Skin epidermis (tissue), 12 donors: ENCODE results near the gene ZFR2.
"Not testable (repeated sequence)": the region's sequence is repeated elsewhere in the genome, so short reads cannot be mapped to it uniquely, and the experiment has no call there.

Experiments
- H3K27ac ChIP-seq, 21 experiments: fragments of 200-600 bp; sonication (generic) in 11 of 21; one replicate each; pipeline ENCODE4 v1.5.0; 2020; ENCODE audit warnings: mild to moderate bottlenecking in 3 of 21, inconsistent platforms in 2 of 21, moderate library complexity in 2 of 21
- H3K4me3 ChIP-seq, 7 experiments: fragments of 200-600 bp; sonication (generic) in 2 of 7; one replicate each; pipeline ENCODE4 v1.5.0; 2020; ENCODE audit warnings: inconsistent platforms in 2 of 7, mild to moderate bottlenecking in 2 of 7, moderate library complexity in 1 of 7

ZFR2 gene

GRCh38 chr19:3879656-3880055 is 10.8 kb upstream of the ZFR2 start:
- no peak overlapping the region for H3K27ac ChIP-seq
- no peak overlapping the region for H3K4me3 ChIP-seq

GRCh38 chr19:3874695-3875094 is 5.9 kb upstream of the ZFR2 start:
- H3K4me3 ChIP-seq, H3K27ac ChIP-seq: not testable (repeated sequence)

DNA sequence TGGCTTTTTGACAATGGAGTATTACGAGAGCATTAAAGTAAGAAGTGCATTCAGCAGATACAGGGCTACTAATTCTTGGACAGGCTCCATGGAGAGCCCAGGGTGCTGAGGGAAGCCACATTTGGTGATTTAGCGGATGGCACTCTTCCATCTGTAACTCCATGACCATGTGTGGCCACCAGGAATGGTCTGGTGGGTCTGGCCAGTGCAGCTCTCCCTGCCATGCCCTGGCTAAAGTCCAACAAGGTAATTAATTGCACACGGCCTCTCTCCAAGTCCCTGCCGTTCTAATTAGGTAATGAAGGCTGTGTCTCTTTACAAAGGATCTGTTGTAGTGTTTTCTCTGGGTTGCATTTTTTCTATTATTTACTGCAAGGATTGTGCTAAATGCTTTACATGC is 4.3 kb upstream of the ZFR2 start:
- Histone ChIP-seq H3K4me3 (no peak overlapping the region), H3K27ac (no peak overlapping the region)

- Histone ChIP-seq H3K27ac (no peak overlapping the region), H3K4me3 (no peak overlapping the region)
Measured at GRCh38 chr19:3867971-3868769, 668 bp downstream of the ZFR2 start.

- H3K4me3 ChIP-seq: no peak overlapping the region
- no peak overlapping the region for H3K27ac ChIP-seq
Measured at GRCh38 chr19:3866910-3867638, 1.8 kb downstream of the ZFR2 start.

- Histone ChIP-seq H3K4me3 (no peak overlapping the region), H3K27ac (no peak overlapping the region)
Measured at GRCh38 chr19:3863648-3864047, 5.2 kb downstream of the ZFR2 start.

DNA sequence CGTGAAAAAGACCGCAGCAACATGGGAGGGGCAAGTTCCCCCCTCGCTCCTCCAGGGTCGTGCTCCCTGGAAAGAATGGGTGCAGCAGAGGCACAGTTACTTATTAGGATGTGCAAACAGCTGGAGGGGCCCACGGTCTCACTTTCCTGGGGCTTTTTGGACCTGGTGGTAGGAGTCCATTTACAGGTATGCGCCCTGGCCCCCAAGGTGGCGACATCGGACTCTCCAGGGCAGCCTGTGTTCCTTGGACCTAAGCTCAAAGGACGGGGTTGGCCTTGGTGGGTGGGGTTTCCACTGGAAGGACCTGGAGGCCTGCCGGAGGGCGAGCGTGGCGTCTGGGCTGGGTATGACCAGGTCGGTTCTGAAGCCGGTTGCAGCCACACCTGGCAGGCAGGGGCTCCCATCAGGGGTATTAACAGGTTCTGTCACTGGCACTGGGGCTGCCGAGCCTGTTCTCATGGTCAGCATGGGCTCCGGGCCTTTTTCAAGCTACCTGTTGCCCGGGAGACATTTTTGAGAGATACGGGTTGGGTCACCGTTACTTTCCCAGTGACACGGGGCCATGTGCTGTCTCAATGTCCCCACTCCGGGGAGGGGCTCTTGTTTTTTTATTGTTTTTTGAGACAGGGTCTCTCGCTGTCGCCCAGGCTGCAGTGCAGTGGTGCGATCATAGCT is 5.9 kb downstream of the ZFR2 start:
- no peak overlapping the region for H3K27ac ChIP-seq
- H3K4me3 ChIP-seq: no peak overlapping the region

GRCh38 chr19:3860499-3860898 is 8.3 kb downstream of the ZFR2 start:
- Histone ChIP-seq H3K4me3 (no peak overlapping the region), H3K27ac (no peak overlapping the region)

DNA sequence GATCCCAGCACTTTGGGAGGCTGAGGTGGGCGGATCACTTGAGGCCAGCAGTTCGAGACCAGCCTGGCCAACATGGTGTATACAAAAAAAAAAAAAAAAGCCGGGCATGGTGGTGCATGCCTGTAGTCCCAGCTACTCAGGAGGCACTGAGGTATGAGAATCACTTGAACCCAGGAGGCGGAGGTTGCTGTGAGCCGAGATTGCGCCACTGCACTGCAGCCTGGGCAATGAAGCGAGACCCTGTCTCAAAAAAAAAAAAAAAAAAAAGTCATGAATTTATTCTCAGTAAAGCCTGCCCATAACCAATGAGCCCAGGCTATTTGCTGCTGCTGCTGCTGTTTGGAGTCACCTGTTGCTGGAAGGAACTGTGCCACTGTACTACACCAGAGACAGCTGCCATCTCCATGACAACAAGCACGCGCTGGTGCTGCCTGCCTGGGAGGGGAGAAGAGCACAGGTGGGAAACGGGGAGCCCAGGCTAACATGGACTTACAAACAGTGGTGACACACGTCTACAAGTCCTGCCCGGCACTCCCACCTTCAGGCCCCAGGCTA is 11.3 kb downstream of the ZFR2 start:
- no peak overlapping the region for H3K4me3 ChIP-seq
- H3K27ac ChIP-seq: no peak overlapping the region

DNA sequence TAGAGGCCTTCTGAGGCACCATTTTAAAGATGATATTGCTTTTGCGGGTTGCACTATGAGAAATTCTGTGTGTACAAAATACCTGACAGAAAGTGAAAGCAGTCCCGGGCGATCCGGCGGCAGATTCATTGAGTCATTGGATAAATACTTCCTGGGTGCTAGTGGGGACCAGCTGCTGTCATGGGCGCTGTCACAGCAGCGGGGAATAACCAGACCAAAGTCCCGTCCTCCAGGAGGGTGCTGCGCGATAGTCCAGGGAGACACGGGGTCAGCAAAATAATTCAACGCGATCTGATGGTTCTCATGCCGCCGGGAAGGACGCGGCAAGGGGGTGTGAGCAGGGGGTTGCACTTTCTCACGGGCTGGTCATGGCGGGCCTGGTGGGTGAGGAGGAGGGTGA is 13.5 kb downstream of the ZFR2 start:
- H3K27ac ChIP-seq: no peak overlapping the region
- no peak overlapping the region for H3K4me3 ChIP-seq

DNA sequence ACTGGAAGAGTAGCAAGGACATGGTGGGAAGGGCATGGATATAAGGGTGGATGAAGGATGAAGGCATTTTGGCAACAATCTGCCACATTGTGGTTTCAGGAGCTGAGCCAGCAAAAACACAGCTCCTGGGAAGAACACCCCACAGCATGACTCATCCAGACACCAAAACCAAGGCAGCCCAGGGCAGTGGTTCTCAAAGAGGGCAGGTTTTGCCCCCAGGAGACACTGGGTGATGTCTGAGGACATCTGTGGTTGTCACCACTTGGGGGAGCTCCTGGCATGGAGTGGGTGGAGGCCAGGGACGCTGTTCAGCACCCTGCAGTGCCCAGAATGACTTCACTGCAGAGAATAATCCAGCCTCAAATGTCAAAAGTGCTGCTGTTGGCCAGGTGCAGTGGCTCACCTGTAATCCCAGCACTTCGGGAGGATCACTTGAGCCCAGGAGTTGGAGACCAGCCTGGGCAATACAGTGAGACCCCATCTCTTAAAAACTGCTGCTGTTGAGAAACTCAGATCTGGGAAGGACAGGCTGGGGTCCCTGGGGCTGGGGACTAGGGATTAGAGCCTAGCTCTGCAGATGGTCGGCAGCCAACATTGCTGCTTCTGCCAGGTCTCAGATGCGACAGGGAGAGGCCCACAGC is 16.1 kb downstream of the ZFR2 start:
- Histone ChIP-seq H3K4me3 (no peak overlapping the region), H3K27ac (no peak overlapping the region)

- no peak overlapping the region for H3K27ac ChIP-seq
- H3K4me3 ChIP-seq: no peak overlapping the region
Measured at GRCh38 chr19:3852177-3852511, 16.7 kb downstream of the ZFR2 start.

- no peak overlapping the region for H3K27ac ChIP-seq
- no peak overlapping the region for H3K4me3 ChIP-seq
Measured at GRCh38 chr19:3851254-3852176, 17.3 kb downstream of the ZFR2 start.

DNA sequence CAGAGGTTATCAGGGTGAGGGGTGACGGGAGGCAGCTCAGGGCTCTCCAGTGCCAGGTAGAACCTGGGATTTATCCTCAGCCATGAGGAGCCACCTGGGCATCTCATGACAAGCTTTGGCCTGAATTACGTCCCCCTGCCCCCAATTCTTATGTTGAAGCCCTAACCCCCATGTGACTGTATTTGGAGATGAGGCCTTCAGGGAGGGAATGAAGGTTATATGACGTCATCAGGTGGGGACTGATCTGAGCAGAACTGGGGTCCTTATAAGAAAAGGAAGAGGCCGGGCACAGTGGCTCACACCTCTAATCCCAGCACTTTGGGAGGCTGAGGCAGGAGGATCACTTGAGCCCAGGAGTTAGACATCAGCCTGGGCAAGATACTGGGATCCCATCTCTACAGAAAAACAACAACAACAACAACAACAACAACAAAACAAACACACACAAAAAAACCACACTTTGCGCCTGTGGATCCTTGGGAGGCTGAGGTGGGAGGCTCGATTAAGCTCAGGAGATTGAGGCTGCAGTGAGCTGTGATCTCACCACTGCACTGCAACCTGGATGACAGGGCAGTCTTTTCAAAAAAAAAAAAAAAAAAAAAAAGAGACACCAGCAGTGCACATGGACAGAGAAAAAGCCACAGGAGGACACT is 18.4 kb downstream of the ZFR2 start:
- H3K27ac ChIP-seq: no peak overlapping the region
- no peak overlapping the region for H3K4me3 ChIP-seq

GRCh38 chr19:3849787-3850186 is 19.1 kb downstream of the ZFR2 start:
- no peak overlapping the region for H3K4me3 ChIP-seq

GRCh38 chr19:3849092-3849491 is 19.7 kb downstream of the ZFR2 start:
- H3K27ac ChIP-seq: no peak overlapping the region
- H3K4me3 ChIP-seq: no peak overlapping the region

More at GRCh38 chr19:3849787-3850186, 19.1 kb downstream of the ZFR2 start:
- no peak overlapping the region for H3K27ac ChIP-seq

DNA sequence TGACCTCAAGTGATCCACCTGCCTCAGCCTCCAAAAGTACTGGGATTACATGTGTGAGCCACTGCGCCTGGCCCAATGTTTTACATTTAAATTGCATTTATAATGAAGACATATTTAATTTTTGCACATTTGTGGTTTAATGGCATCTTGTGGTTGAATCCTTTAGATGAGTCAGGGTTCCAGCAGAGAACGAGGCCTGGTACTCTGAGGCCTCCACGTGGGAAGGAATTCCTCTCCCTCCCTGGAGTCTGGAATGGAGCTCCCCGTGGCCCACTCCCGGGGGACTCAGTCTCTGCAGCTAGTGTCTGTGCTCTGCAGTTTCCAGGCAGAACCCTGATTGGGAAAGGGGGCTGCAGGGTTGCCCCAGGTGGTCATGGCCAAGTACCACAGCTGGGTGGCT is 24.2 kb downstream of the ZFR2 start:
- no peak overlapping the region for H3K4me3 ChIP-seq
- H3K27ac ChIP-seq: no peak overlapping the region

DNA sequence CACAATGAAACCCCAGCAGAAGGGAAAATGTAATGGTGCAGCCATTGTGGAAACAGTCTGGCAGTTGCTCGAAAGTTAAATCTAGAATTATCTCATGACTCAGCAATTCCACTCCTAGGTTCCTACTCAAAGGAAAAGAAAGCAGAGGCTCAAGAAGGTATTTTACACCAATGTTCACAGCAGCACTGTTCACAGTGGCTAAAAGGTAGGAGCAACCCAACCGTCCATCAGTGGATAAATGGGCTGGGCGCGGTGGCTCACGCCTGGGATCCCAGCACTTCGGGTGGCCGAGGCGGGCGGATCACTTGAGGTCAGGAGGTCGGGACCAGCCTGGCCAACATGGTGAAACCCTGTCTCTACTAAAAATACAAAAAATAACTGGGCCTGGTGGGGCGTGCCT is 25.9 kb downstream of the ZFR2 start:
- Histone ChIP-seq H3K27ac (no peak overlapping the region), H3K4me3 (no peak overlapping the region)

- no peak overlapping the region for H3K27ac ChIP-seq
- H3K4me3 ChIP-seq: no peak overlapping the region
Measured at GRCh38 chr19:3840804-3841203, 28.0 kb downstream of the ZFR2 start.
